ENCODE measurements around the gene WDR47. TPM values are rescaled to one million over a fixed set of nuclear protein-coding genes. Genes with fewer than 3 reads are reported as not detected.

The WDR47 gene
- total and polyA plus RNA-seq, 10 of the 15 experiments (the other 5 are each of a cell fraction or from before 2014, with no cell fraction given) = 2.4 to 9.7 (median 5.9) TPM

DNA sequence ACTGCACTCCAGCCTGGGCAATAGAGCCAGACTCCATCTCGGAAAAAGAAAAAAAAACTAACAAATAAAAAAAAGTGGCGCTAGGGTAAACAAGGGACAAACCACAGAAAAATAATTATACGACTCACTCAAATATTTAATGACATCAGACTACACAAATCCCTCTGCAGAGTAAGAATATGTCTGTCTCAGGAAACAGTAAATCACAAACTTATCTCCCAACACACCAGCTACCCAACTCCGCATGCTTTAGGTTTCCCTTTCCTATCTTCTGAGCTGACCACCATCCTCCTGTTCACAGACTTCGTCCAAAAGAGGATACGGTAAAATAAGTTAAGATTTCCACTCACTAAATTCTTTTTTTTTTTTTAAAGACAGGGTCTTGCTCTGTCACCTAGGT lies 16.2 kb downstream of the WDR47 start:
- Histone ChIP-seq H3K9ac (ENCODE audit: control insufficient read depth, insufficient read depth, low read length) (no peak overlapping the region), H2AFZ (ENCODE audit: control insufficient read depth, low read depth, low read length) (no peak overlapping the region), H3K79me2 (ENCODE audit: control insufficient read depth, insufficient read depth, low read length) (no peaks in the 10 kb centered on the region), H3K36me3 (ENCODE audit: control insufficient read depth in 2 of 2, insufficient read depth in 2 of 2, low read length in 1 of 2) (no peaks in the 10 kb centered on the region), H3K4me2 (ENCODE audit: control insufficient read depth, insufficient read depth) (no peak overlapping the region), H3K4me3 (no peak overlapping the region), H3K27ac (ENCODE audit: control insufficient read depth, insufficient read depth) (no peak overlapping the region), H3K4me1 (ENCODE audit: control insufficient read depth, insufficient read depth, low read length) (no peaks in the 10 kb centered on the region), H3K9me3 (replicated peaks; ENCODE audit: control insufficient read depth, insufficient read depth, low read length) (no peaks in the 10 kb centered on the region), H4K20me1 (ENCODE audit: control insufficient read depth, insufficient read depth) (no peaks in the 10 kb centered on the region), H3K27me3 (replicated peaks in 1 of 2; ENCODE audit: control insufficient read depth in 2 of 2, insufficient read depth in 2 of 2, low read length in 1 of 2) (no peaks in the 10 kb centered on the region)
- ChIA-PET SMC1A (ENCODE audit: uncharacterized antibody, unreplicated experiment) (no interaction called here), RAD21 (ENCODE audit: unreplicated experiment) (no interaction called here), CTCF (interaction anchor here (0.6 kb wide), 1 partner anchor 1575 kb away, joined by 3 read pairs; no protein-coding TSS in a partner anchor), POLR2A (interaction anchor here (0.7 kb wide), 1 partner anchor 426 kb away, joined by 3 read pairs; no protein-coding TSS in a partner anchor)
- no TSS peak for BruUV-seq (replicated peaks)
- TF ChIP-seq DPF2 (IDR thresholded peaks at IDR 0.05) (no peak), BRCA1 (IDR thresholded peaks at IDR 0.05; ENCODE audit: low read depth, low read length) (no peak), HSF1 (IDR thresholded peaks at IDR 0.05; ENCODE audit: low read depth, low read length) (no peak), ZBTB33 (IDR thresholded peaks at IDR 0.05) (no peak), BCL3 (IDR thresholded peaks at IDR 0.05; ENCODE audit: borderline replicate concordance, insufficient read depth, low read depth, low read length, poor library complexity, severe bottlenecking) (no peak), NR2C1 (IDR thresholded peaks at IDR 0.05) (no peak), NFYB (IDR thresholded peaks at IDR 0.05; ENCODE audit: insufficient read depth, low read depth, low read length) (no peak), GATAD2B (conservative IDR thresholded peaks at IDR 0.05; ENCODE audit: low read depth) (no peak), FOXK2 (IDR thresholded peaks at IDR 0.05) (no peak), BACH1 (IDR thresholded peaks at IDR 0.05; ENCODE audit: borderline replicate concordance) (no peak), ZNF274 (IDR thresholded peaks at IDR 0.05; ENCODE audit: insufficient read depth, insufficient read length) (no peak), HCFC1 (IDR thresholded peaks at IDR 0.05; ENCODE audit: low read length) (no peak)
- TF ChIP-seq, protein P1, sequence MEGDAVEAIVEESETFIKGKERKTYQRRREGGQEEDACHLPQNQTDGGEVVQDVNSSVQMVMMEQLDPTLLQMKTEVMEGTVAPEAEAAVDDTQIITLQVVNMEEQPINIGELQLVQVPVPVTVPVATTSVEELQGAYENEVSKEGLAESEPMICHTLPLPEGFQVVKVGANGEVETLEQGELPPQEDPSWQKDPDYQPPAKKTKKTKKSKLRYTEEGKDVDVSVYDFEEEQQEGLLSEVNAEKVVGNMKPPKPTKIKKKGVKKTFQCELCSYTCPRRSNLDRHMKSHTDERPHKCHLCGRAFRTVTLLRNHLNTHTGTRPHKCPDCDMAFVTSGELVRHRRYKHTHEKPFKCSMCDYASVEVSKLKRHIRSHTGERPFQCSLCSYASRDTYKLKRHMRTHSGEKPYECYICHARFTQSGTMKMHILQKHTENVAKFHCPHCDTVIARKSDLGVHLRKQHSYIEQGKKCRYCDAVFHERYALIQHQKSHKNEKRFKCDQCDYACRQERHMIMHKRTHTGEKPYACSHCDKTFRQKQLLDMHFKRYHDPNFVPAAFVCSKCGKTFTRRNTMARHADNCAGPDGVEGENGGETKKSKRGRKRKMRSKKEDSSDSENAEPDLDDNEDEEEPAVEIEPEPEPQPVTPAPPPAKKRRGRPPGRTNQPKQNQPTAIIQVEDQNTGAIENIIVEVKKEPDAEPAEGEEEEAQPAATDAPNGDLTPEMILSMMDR (IDR thresholded peaks at IDR 0.05 in 2 of 3, conservative IDR thresholded peaks at IDR 0.05 in 1 of 3; ENCODE audit: control insufficient read depth in 2 of 3, extremely low read depth in 1 of 3, insufficient read depth in 1 of 3, low read depth in 3 of 3, low read length in 3 of 3) = no peak
- intact Hi-C loops (cut with micrococcal nuclease; ENCODE audit: unreplicated experiment) (loop anchor here (5.0 kb wide), 1 partner anchor 87 kb away; the partner anchor contains the start of gene ELAPOR1), in situ Hi-C loops (cut with MboI) (no loop called here)
- 94% methylated on average over 6 of the region's 6 CpGs for WGBS (ENCODE audit: insufficient coverage, insufficient replicate concordance, low lambda C conversion rate, missing lambda C conversion rate)
- no peak for DNase-seq (ENCODE audit: low read depth, low spot score)
- no peak for FAIRE-seq
- ATAC-seq = no peak
